Lower leg skin (tissue), 3 donors: ENCODE data around the gene TRMT112.

Experiments
- CTCF ChIP-seq, 3 donors: fragments of 450-650 bp; IDR thresholded peaks; one replicate each; pipeline ENCODE4 v1.5.1; 2016; ENCODE audit warnings: antibody characterized with exemption in 3 of 3, mild to moderate bottlenecking in 3 of 3, moderate library complexity in 2 of 3
- POLR2A ChIP-seq, 2 donors: fragments of 450-650 bp; IDR thresholded peaks; one replicate each; pipeline ENCODE4 v1.6.1; 2016 to 2017; ENCODE audit warnings: antibody characterized with exemption in 2 of 2, mild to moderate bottlenecking in 1 of 2, moderate library complexity in 1 of 2

- TF ChIP-seq CTCF (IDR thresholded peaks at IDR 0.05) (no peak), POLR2A (IDR thresholded peaks at IDR 0.05) (no peak)
Observed at GRCh38 chr11:64296830-64297698, 20.3 kb downstream of the TRMT112 start.
